GM23338 (cell line): ENCODE measurements around the gene INCA1.

ENCODE experiments used
- CREB1 ChIP-seq: fragments of 250-450 bp; sonication (Bioruptor Pico); IDR thresholded peaks from 2 replicates; pipeline ENCODE4 v1.5.0; 2020; ENCODE audit warnings: low read depth, mild to moderate bottlenecking, moderate library complexity
- CTCF ChIP-seq, 2 experiments: fragments of 200-600 bp in 1 of 2; sonication (generic) in 1 of 2; conservative IDR thresholded peaks; 2 replicates each; pipeline versions ENCODE4 v1.5.1 to v1.6.1; 2016 to 2017; ENCODE audit warnings: antibody characterized with exemption in 2 of 2, low read depth in 2 of 2, mild to moderate bottlenecking in 2 of 2, moderate library complexity in 1 of 2
- ETS1 ChIP-seq: IDR thresholded peaks from 2 replicates; pipeline ENCODE4 v1.6.1; 2016; ENCODE audit warnings: antibody characterized with exemption
- EZH2 ChIP-seq: fragments of 200-600 bp; sonication (generic); IDR thresholded peaks from one replicate; pipeline ENCODE4 v1.8.0; 2017; ENCODE audit warnings: antibody characterized with exemption, mild to moderate bottlenecking, low read depth; ENCODE audit not compliant: unreplicated experiment
- EZH2phosphoT487 ChIP-seq: fragments of 200-600 bp; sonication (generic); IDR thresholded peaks from one replicate; pipeline ENCODE4 v1.8.1; 2018; ENCODE audit warnings: antibody characterized with exemption; ENCODE audit not compliant: unreplicated experiment
- JUNB ChIP-seq: IDR thresholded peaks from one replicate; pipeline ENCODE4 v1.6.1; 2016; ENCODE audit warnings: antibody characterized with exemption; ENCODE audit not compliant: unreplicated experiment
- POLR2AphosphoS5 ChIP-seq: IDR thresholded peaks from 2 replicates; pipeline ENCODE4 v1.6.1; 2016; ENCODE audit warnings: antibody characterized with exemption, low read depth
- REST ChIP-seq: IDR thresholded peaks from one replicate; pipeline ENCODE4 v1.6.1; 2018; ENCODE audit warnings: antibody characterized with exemption; ENCODE audit not compliant: unreplicated experiment
- STAT1 ChIP-seq: IDR thresholded peaks from one replicate; pipeline ENCODE4 v1.6.1; 2016; ENCODE audit warnings: antibody characterized with exemption; ENCODE audit not compliant: unreplicated experiment

- TF ChIP-seq CTCF (conservative IDR thresholded peaks at IDR 0.05; ENCODE audit: low read depth in 2 of 2) (no peak), EZH2phosphoT487 (no peak), REST (no peak), POLR2AphosphoS5 (no peak), JUNB (no peak), EZH2 (no peak), CREB1 (CRISPR knock-in tag) (no peak), STAT1 (no peak), ETS1 (no peak)
Measured at GRCh38 chr17:5020502-5021023, 23.2 kb upstream of the INCA1 start.
